ENCODE results near the gene CSTF3.
"Not testable (repeated sequence)": the region's sequence is repeated elsewhere in the genome, so short reads cannot be mapped to it uniquely, and the experiment has no call there.

CSTF3 gene

GRCh38 chr11:33083918-33084317 is 77.4 kb downstream of the CSTF3 start:
- DNase-seq (ENCODE audit: low read depth) = no peak

- DNase-seq (ENCODE audit: low read depth) = no peak
These were observed 88.8 kb downstream of the CSTF3 start for GRCh38 chr11:33072465-33072864.

- no peak for DNase-seq (ENCODE audit: low read depth)
These were observed 92.5 kb downstream of the CSTF3 start for GRCh38 chr11:33068611-33069340.

GRCh38 chr11:33067294-33067693 is 94.0 kb downstream of the CSTF3 start:
- no peak for DNase-seq (ENCODE audit: low read depth)

- peak; percentile 46 for DNase-seq (ENCODE audit: low read depth)
These were observed 95.7 kb downstream of the CSTF3 start for GRCh38 chr11:33065445-33066178.

- no peak for DNase-seq (ENCODE audit: low read depth)
These were observed 96.4 kb downstream of the CSTF3 start for GRCh38 chr11:33064866-33065265.

- DNase-seq (ENCODE audit: low read depth) = no peak
These were observed 97.1 kb downstream of the CSTF3 start for GRCh38 chr11:33064033-33064825.

- DNase-seq (ENCODE audit: low read depth) = no peak
These were observed 97.9 kb downstream of the CSTF3 start for GRCh38 chr11:33063326-33063881.

- DNase-seq (ENCODE audit: low read depth) = no peak
These were observed 99.1 kb downstream of the CSTF3 start for GRCh38 chr11:33062137-33062536.

GRCh38 chr11:33060271-33060670 is 101.0 kb downstream of the CSTF3 start:
- no peak for DNase-seq (ENCODE audit: low read depth)

GRCh38 chr11:33059331-33060007 is 101.8 kb downstream of the CSTF3 start:
- no peak for DNase-seq (ENCODE audit: low read depth)

GRCh38 chr11:33057284-33057683 is 104.0 kb downstream of the CSTF3 start:
- DNase-seq (ENCODE audit: low read depth) = no peak

- DNase-seq (ENCODE audit: low read depth) = no peak
These were observed 105.9 kb downstream of the CSTF3 start for GRCh38 chr11:33055375-33055774.

GRCh38 chr11:33052231-33052630 is 109.0 kb downstream of the CSTF3 start:
- DNase-seq (ENCODE audit: low read depth) = no peak

GRCh38 chr11:33049565-33050408 is 111.5 kb downstream of the CSTF3 start:
- not testable (repeated sequence) for DNase-seq (ENCODE audit: low read depth)

- not testable (repeated sequence) for DNase-seq (ENCODE audit: low read depth)
These were observed 112.6 kb downstream of the CSTF3 start for GRCh38 chr11:33048701-33049100.

- DNase-seq (ENCODE audit: low read depth) = no peak
These were observed 115.6 kb downstream of the CSTF3 start for GRCh38 chr11:33045551-33046255.

- DNase-seq (ENCODE audit: low read depth) = no peak
These were observed 117.0 kb downstream of the CSTF3 start for GRCh38 chr11:33044285-33044756.

- no peak for DNase-seq (ENCODE audit: low read depth)
These were observed 118.0 kb downstream of the CSTF3 start for GRCh38 chr11:33043221-33043830.
